ENCODE measurements around the gene RAD51D.

RAD51D gene

GRCh38 chr17:35119370-35120165 is at the start of gene RAD51D:
Gene RAD51D (minus strand): TSS chr17:35119860. CDS start chr17:35119613, 247 bp downstream.
- DNase-seq (ENCODE audit: low spot score) = peak; percentile 94
- TF ChIP-seq CTCF (IDR thresholded peaks at IDR 0.05; ENCODE audit: extremely low read depth, missing control alignments) = peak; percentile 95

- no peak for DNase-seq (ENCODE audit: low spot score)
Observed at GRCh38 chr17:35167666-35168065, 48.0 kb upstream of the RAD51D start.

GRCh38 chr17:35167046-35167445 is 47.4 kb upstream of the RAD51D start:
- DNase-seq (ENCODE audit: low spot score) = no peak
- no peak for TF ChIP-seq CTCF (IDR thresholded peaks at IDR 0.05; ENCODE audit: extremely low read depth, missing control alignments)

More at GRCh38 chr17:35167666-35168065, 48.0 kb upstream of the RAD51D start:
- TF ChIP-seq CTCF (IDR thresholded peaks at IDR 0.05; ENCODE audit: extremely low read depth, missing control alignments) = no peak

- no peak for DNase-seq (ENCODE audit: low spot score)
- no peak for TF ChIP-seq CTCF (IDR thresholded peaks at IDR 0.05; ENCODE audit: extremely low read depth, missing control alignments)
Observed at GRCh38 chr17:35166526-35166925, 46.9 kb upstream of the RAD51D start.

GRCh38 chr17:35164716-35165115 is 45.1 kb upstream of the RAD51D start:
- TF ChIP-seq CTCF (IDR thresholded peaks at IDR 0.05; ENCODE audit: extremely low read depth, missing control alignments) = no peak
- no peak for DNase-seq (ENCODE audit: low spot score)

DNA sequence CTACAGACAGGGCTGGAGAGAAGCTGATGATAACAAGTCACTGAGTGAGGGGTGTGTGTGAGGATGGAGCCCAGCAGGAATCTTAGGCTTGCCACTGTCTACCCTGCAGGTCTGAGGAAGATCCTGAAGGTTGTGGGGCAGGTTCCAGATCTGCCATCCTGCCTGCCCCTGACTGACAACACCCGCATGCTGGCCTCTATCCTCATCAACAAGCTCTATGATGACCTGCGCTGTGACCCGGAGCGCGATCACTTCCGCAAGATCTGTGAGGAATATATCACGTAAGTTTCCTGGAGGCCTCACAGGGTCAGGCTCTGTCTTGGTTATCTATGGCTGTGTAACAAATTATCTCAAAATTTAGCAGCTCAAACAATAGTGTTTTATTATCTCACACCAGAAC is 44.2 kb upstream of the RAD51D start:
- DNase-seq (ENCODE audit: low spot score) = no peak
- TF ChIP-seq CTCF (IDR thresholded peaks at IDR 0.05; ENCODE audit: extremely low read depth, missing control alignments) = no peak

- DNase-seq (ENCODE audit: low spot score) = no peak
Observed at GRCh38 chr17:35162755-35163154, 43.1 kb upstream of the RAD51D start.

More at GRCh38 chr17:35162755-35163154, 43.1 kb upstream of the RAD51D start:
- no peak for TF ChIP-seq CTCF (IDR thresholded peaks at IDR 0.05; ENCODE audit: extremely low read depth, missing control alignments)
